ENCODE data around the gene PLCXD3.

GRCh38 chr5:41447650-41448510, 62.5 kb downstream of the PLCXD3 start:
- TF ChIP-seq CTCF (IDR thresholded peaks at IDR 0.05) (no peak), POLR2AphosphoS5 (IDR thresholded peaks at IDR 0.05) (no peak), EP300 (IDR thresholded peaks at IDR 0.05) (no peak), POLR2A (IDR thresholded peaks at IDR 0.05) (no peak)

Measured in upper lobe of left lung (tissue), 4 donors.